HL-60 (cell line): ENCODE measurements around the gene IPCEF1.

Experiments
- GABPA ChIP-seq: IDR thresholded peaks from 2 replicates; pipeline ENCODE4 v1.6.1; 2012; ENCODE audit warnings: low read depth
- TF ChIP-seq, protein P1 (sequence below): IDR thresholded peaks from one replicate; pipeline ENCODE4 v1.5.1; 2011; ENCODE audit warnings: low read length, control low read depth, inconsistent platforms; ENCODE audit not compliant: insufficient read depth

DNA sequence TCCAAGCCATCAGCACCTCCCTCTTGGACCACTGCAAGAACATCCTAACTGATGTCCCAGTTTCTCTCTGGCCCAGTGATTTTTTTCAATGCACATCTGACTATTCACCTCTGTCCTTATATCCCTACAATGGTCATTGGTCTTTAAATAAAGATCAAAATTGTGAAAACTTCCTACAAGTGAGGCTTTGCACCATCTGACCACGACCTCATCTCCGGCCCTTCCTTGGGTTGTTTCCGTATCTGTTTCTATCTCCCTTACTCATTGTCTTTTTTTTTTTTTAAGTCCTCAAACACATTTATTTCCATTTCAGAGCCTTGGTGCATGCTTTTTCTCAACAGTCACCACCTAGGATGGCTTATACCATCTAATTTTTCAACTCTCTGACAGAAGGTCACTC lies 88.1 kb downstream of the IPCEF1 start:
- TF ChIP-seq, protein P1, sequence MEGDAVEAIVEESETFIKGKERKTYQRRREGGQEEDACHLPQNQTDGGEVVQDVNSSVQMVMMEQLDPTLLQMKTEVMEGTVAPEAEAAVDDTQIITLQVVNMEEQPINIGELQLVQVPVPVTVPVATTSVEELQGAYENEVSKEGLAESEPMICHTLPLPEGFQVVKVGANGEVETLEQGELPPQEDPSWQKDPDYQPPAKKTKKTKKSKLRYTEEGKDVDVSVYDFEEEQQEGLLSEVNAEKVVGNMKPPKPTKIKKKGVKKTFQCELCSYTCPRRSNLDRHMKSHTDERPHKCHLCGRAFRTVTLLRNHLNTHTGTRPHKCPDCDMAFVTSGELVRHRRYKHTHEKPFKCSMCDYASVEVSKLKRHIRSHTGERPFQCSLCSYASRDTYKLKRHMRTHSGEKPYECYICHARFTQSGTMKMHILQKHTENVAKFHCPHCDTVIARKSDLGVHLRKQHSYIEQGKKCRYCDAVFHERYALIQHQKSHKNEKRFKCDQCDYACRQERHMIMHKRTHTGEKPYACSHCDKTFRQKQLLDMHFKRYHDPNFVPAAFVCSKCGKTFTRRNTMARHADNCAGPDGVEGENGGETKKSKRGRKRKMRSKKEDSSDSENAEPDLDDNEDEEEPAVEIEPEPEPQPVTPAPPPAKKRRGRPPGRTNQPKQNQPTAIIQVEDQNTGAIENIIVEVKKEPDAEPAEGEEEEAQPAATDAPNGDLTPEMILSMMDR: no peak
- no peak for TF ChIP-seq GABPA
